Left lung (tissue), 10 donors: ENCODE measurements around the gene CAPG. TPM values are rescaled to one million over a fixed set of nuclear protein-coding genes. Genes with fewer than 3 reads are reported as not detected.

Experiments
- ATAC-seq: fragments of 200-7000 bp; cut with Tn5 transposase; one replicate; pipeline ENCODE4 v1.9.1; 2020; ENCODE audit warnings: moderate library complexity
- DNase-seq, 4 donors: peaks; one replicate each; pipeline ENCODE4 v3.0.0-alpha.2; 2013 to 2020
- H3K27ac ChIP-seq, 2 donors: fragments of 200-600 bp; sonication (generic) in 1 of 2; one replicate each; pipeline versions ENCODE4 v1.5.0 to v1.8.0; 2020 to 2021
- H3K27me3 ChIP-seq, 2 donors: fragments of 200-600 bp; sonication (generic) in 1 of 2; one replicate each; pipeline versions ENCODE4 v1.5.0 to v1.8.0; 2020 to 2021
- H3K36me3 ChIP-seq, 2 donors: fragments of 200-600 bp; sonication (generic) in 1 of 2; one replicate each; pipeline versions ENCODE4 v1.5.0 to v1.8.0; 2020 to 2021
- H3K4me1 ChIP-seq, 2 donors: fragments of 200-600 bp; one replicate each; pipeline ENCODE4 v1.8.0; 2021
- H3K4me3 ChIP-seq, 2 donors: fragments of 200-600 bp; sonication (generic) in 1 of 2; one replicate each; pipeline versions ENCODE4 v1.5.0 to v1.8.0; 2020 to 2021; ENCODE audit warnings: mild to moderate bottlenecking in 1 of 2
- H3K9me3 ChIP-seq, 2 donors: fragments of 200-600 bp; sonication (generic) in 1 of 2; one replicate each; pipeline versions ENCODE4 v1.5.0 to v1.8.0; 2020 to 2021
- intact Hi-C, 2 donors: fragments of 100-400 bp; cut with DNase I; formaldehyde crosslinking; loops; one replicate each; pipeline versions ENCODE4 v1.11.2 to v1.14.2; 2022
- polyA plus RNA-seq, 6 donors: library from polyadenylated mRNA; unstranded; fragments of 120-200 nt; gene quantifications; one replicate each; pipeline ENCODE4 v1.2.1, GENCODE V29; 2013; ENCODE audit not compliant: insufficient read length in 6 of 6
- total RNA-seq, 2 donors: library from RNA; stranded (reverse); fragmentation: NEBNext Ultra II Directional; extraction: Animal tissue kit (Norgen Biotek cat#: 25700); gene quantifications; one replicate each; pipeline ENCODE4 v1.2.1, GENCODE V29; 2021
- TF ChIP-seq, protein P1 (sequence below), 2 donors: fragments of 200-600 bp; sonication (generic) in 1 of 2; IDR thresholded peaks; one replicate each; pipeline versions ENCODE4 v1.5.0 to v1.8.0; 2021; ENCODE audit warnings: antibody characterized with exemption in 2 of 2
- donor health status: DM: no; HTN: yes; CAD: no.
- donor health status: DM: no; HTN: no; CAD: no.

The CAPG gene
- total and polyA plus RNA-seq, 8 donors, result 45.8 to 418 (median 55.7) TPM

DNA sequence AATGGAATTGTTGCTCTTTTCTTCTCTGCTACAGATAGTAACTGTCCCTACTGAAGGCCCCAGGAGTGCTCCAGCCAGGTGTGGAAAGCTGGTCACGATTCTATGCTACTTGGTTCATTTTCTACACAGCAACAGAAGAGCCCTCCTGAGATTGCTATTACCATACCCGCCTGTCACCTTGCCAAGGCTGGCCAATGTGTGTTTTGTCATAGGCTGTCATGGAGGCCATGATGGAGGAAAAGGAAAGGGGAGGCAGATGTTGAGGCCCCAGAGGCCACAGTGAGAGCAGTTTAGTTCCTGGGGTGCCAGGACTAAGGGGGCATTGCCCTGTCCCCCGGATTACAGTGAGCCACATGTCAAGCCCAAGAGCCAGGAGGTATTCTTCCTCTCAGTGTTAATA, 54.6 kb downstream of the CAPG start:
- Histone ChIP-seq H3K4me3 (peak overlapping the region; percentile 86 to 91), H3K9me3 (no peaks in the 10 kb centered on the region), H3K36me3 (peaks cover 0 to 52% of the 10 kb centered on the region in 2 donors), H3K27ac (no peak overlapping the region), H3K4me1 (peaks cover 9 to 61% of the 10 kb centered on the region in 2 donors), H3K27me3 (no peaks in the 10 kb centered on the region)
- TF ChIP-seq, protein P1, sequence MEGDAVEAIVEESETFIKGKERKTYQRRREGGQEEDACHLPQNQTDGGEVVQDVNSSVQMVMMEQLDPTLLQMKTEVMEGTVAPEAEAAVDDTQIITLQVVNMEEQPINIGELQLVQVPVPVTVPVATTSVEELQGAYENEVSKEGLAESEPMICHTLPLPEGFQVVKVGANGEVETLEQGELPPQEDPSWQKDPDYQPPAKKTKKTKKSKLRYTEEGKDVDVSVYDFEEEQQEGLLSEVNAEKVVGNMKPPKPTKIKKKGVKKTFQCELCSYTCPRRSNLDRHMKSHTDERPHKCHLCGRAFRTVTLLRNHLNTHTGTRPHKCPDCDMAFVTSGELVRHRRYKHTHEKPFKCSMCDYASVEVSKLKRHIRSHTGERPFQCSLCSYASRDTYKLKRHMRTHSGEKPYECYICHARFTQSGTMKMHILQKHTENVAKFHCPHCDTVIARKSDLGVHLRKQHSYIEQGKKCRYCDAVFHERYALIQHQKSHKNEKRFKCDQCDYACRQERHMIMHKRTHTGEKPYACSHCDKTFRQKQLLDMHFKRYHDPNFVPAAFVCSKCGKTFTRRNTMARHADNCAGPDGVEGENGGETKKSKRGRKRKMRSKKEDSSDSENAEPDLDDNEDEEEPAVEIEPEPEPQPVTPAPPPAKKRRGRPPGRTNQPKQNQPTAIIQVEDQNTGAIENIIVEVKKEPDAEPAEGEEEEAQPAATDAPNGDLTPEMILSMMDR (IDR thresholded peaks at IDR 0.05), result no peak
- DNase-seq (no peak), ATAC-seq (no peak)
- intact Hi-C loops, result no loop called here

DNA sequence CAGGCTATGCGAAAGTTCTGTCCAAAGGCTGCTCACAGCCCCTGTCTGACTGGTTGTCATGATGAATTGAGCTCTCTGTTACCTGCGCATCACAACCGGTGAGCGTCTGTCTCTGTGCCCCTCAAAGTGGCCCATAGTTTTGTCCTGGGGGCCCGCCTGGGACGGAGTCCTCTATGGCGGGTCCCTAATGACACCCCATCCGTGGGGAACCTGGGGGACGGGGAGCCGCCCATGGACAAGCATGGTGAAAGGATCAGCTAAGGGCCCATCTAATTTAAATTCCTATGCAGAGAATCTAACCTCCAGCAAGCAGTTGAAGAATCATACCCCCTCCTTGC, 55.1 kb downstream of the CAPG start:
- no peak for DNase-seq
- peak overlapping the region; percentile 86 to 91 for H3K4me3 ChIP-seq
- peaks cover 0 to 54% of the 10 kb centered on the region in 2 donors for H3K36me3 ChIP-seq
- intact Hi-C loops, result no loop called here
- peaks cover 9 to 61% of the 10 kb centered on the region in 2 donors for H3K4me1 ChIP-seq
- H3K27me3 ChIP-seq, result no peaks in the 10 kb centered on the region
- ATAC-seq, result no peak
- peak overlapping the region; percentile 76 to 90 for H3K27ac ChIP-seq
- H3K9me3 ChIP-seq, result no peaks in the 10 kb centered on the region
- TF ChIP-seq, protein P1 (IDR thresholded peaks at IDR 0.05), result no peak

DNA sequence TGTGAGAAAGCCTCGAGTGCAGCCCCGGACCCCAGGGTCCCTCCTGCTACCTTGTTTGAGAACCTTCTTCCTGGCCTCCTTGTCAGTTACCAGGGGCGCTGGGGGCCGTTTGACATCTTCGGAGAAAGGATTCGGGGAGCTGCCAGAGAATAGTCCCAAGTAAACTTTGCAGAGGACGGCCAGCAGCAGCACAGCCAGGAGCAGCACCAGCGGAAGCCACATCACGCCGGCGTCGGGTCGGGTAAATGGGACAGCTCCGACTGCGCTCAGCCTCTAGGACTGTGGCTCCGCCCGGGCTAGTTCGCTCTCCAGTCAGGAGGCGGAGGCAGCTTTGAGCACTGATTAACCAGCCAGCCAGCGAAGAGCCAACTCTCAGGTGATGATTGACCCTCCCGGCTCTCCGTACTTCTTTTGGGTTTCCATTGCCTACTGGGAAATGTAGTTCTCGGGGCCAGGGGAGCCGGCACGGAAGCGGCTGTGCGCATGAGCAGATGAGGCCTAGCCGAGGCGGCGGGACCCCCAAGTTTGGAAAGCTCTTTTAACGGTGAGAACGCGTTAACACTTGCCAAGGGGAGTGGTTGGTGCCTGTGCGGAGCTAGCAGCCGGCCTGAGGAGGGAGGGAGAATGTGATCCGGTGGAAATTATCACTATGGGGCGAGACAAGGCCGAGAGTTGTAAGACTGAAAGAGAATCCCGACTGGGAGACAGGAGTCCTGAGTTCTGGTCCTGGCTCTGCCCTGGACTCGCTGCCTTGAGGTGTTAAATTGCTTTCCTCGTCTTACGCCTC, 55.7 kb downstream of the CAPG start, which contains the start of the genes ELMOD3 and RETSAT:
Gene ELMOD3 (plus strand): TSS at position 484 of the 787 bp plus-strand sequence. CDS start 2,430 bp downstream, outside the sequence.
Gene RETSAT (minus strand): TSS at position 243 of the 787 bp plus-strand sequence. CDS start 21 bp downstream, at position 222.
- Histone ChIP-seq H3K9me3 (no peaks in the 10 kb centered on the region), H3K4me1 (peaks cover 9 to 61% of the 10 kb centered on the region in 2 donors), H3K4me3 (peak within 1 kb of the TSS; percentile 86 to 91), H3K27ac (peak within 1 kb of the TSS; percentile 86 to 90), H3K36me3 (peaks cover 0 to 54% of the 10 kb centered on the region in 2 donors), H3K27me3 (no peaks in the 10 kb centered on the region)
- TF ChIP-seq, protein P1 (IDR thresholded peaks at IDR 0.05), result no peak
- intact Hi-C loops, result no loop called here
- DNase-seq (peak; percentile 96 to 98 (median 98)), ATAC-seq (peak; percentile 97)

DNA sequence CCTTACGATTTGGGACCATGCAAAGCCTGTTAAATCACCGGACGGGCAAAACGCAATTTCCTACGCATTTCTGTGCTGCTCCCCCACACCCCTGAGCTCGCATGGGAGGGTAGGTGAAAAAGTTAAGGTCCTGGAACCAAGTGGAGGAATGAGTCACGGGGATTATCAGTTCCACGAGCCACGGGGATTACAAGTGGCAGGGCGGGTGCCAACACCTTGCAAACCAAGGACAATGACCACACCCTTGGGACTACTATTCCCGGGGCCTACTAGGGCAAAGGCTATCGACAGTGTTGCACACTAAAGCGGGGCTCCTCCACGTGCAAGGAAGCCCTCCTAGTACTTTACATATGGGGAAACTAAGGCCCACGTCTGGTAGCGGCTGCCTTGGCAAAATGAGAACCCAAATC, 56.3 kb downstream of the CAPG start:
- peaks cover 0 to 53% of the 10 kb centered on the region in 2 donors for H3K36me3 ChIP-seq
- H3K4me3 ChIP-seq, result peak overlapping the region; percentile 86 to 91
- peak in 2 of 4 donors; percentile 7 to 44 for DNase-seq

DNA sequence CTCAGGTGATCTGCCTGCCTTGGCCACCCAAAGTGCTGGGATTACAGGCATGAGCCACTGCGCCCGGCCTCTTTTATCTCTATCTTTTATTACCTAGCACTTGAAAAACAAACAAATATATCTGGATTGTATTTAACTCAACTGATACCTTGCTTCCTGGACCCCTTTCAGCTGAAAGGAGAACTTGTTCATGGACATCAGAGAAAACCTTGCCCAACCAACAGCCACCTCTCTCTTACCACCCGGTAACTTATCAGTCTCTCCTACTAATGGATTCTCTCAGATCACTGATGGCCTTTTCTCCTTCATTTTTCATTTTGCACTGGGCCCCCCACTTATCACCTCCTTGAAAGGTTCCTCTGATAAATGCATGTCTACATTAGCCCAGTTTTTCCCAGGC, 62.6 kb downstream of the CAPG start:
- TF ChIP-seq, protein P1 (IDR thresholded peaks at IDR 0.05), result no peak
- intact Hi-C loops, result no loop called here
- ATAC-seq (no peak), DNase-seq (no peak)
- H3K4me3 ChIP-seq, result no peak overlapping the region
- no peaks in the 10 kb centered on the region for H3K27me3 ChIP-seq
- peaks cover 4 to 7% of the 10 kb centered on the region in 2 donors for H3K4me1 ChIP-seq
- H3K27ac ChIP-seq, result no peak overlapping the region
- no peaks in the 10 kb centered on the region for H3K9me3 ChIP-seq
- H3K36me3 ChIP-seq, result peaks cover 0 to 89% of the 10 kb centered on the region in 2 donors

More for the DNA sequence above, 56.3 kb downstream of the CAPG start:
- H3K27ac ChIP-seq, result peak overlapping the region; percentile 86 to 90
- intact Hi-C loops, result no loop called here
- peak; percentile 62 for ATAC-seq
- peaks cover 9 to 60% of the 10 kb centered on the region in 2 donors for H3K4me1 ChIP-seq
- TF ChIP-seq, protein P1 (IDR thresholded peaks at IDR 0.05), result no peak
- no peaks in the 10 kb centered on the region for H3K27me3 ChIP-seq
- H3K9me3 ChIP-seq, result no peaks in the 10 kb centered on the region
